Caco-2 (cell line): ENCODE measurements around the gene AK3. TPM values are rescaled to one million over a fixed set of nuclear protein-coding genes. Genes with fewer than 3 reads are reported as not detected.
"Not testable (repeated sequence)": the region's sequence is repeated elsewhere in the genome, so short reads cannot be mapped to it uniquely, and the experiment has no call there.

ENCODE experiments used
- BruUV-seq: library from RNA; stranded (reverse); fragments of 400-500 nt; replicated peaks from 2 replicates; lab custom pipeline; 2021; lab: Mats Ljungman, UMichigan
- CTCF ChIA-PET: fragments of 300-600 bp; sonication (Branson Sonifier 250); formaldehyde crosslinking; loops from one replicate; lab custom pipeline; 2022; ENCODE audit warnings: antibody characterized with exemption; lab: Charles Lee
- POLR2A ChIA-PET: fragments of 300-600 bp; sonication (Branson Sonifier 250); formaldehyde crosslinking; loops from one replicate; lab custom pipeline; 2022; ENCODE audit warnings: antibody characterized with exemption; lab: Charles Lee
- DNase-seq, 2 experiments: peaks; one replicate each; pipeline versions ENCODE4 v3.0.0 to v3.0.0-alpha.2; 2020 to 2022
- H3K27me3 ChIP-seq: replicated peaks from 2 replicates; pipeline ENCODE4 v1.6.0; 2011; ENCODE audit warnings: low read length; ENCODE audit not compliant: control insufficient read depth, insufficient read depth
- H3K36me3 ChIP-seq: 2 replicates; pipeline ENCODE4 v1.5.1; 2011; ENCODE audit warnings: low read length; ENCODE audit not compliant: control insufficient read depth, insufficient read depth
- H3K4me1 ChIP-seq: fragments of 250-450 bp; sonication (Bioruptor Pico); 2 replicates; pipeline ENCODE4 v1.5.1; 2020; ENCODE audit warnings: mild to moderate bottlenecking
- H3K4me3 ChIP-seq: 2 replicates; pipeline ENCODE4 v1.5.1; 2011; ENCODE audit warnings: low read depth, mild to moderate bottlenecking, control low read depth, low read length
- H3K9me3 ChIP-seq: fragments of 250-450 bp; sonication (Bioruptor Pico); 2 replicates; pipeline ENCODE4 v1.5.1; 2020; ENCODE audit warnings: mild to moderate bottlenecking, moderate library complexity
- H3K27ac Mint-ChIP-seq: one replicate; pipeline ENCODE4 v1.8.0; 2022; ENCODE audit warnings: mixed read lengths; ENCODE audit not compliant: unreplicated experiment
- H3K27me3 Mint-ChIP-seq: one replicate; pipeline ENCODE4 v1.8.0; 2022; ENCODE audit warnings: mixed read lengths; ENCODE audit not compliant: insufficient read depth, unreplicated experiment
- H3K36me3 Mint-ChIP-seq: one replicate; pipeline ENCODE4 v1.8.0; 2022; ENCODE audit warnings: mild to moderate bottlenecking, mixed read lengths; ENCODE audit not compliant: insufficient read depth, unreplicated experiment
- H3K4me1 Mint-ChIP-seq: one replicate; pipeline ENCODE4 v1.8.0; 2022; ENCODE audit warnings: low read depth, mixed read lengths; ENCODE audit not compliant: unreplicated experiment
- H3K4me3 Mint-ChIP-seq: one replicate; pipeline ENCODE4 v1.8.0; 2022; ENCODE audit warnings: mild to moderate bottlenecking, moderate library complexity, mixed read lengths; ENCODE audit not compliant: unreplicated experiment
- H3K9me3 Mint-ChIP-seq: one replicate; pipeline ENCODE4 v1.8.0; 2022; ENCODE audit warnings: mixed read lengths; ENCODE audit not compliant: unreplicated experiment
- CTCF ChIP-seq, 2 experiments: fragments of 200-600 bp in 1 of 2; IDR thresholded peaks; 1 replicate in 1 of 2; 2 replicates in 1 of 2; pipeline versions ENCODE4 v1.5.1 to v1.8.0; 2011 to 2022; ENCODE audit warnings: antibody characterized with exemption in 1 of 2, control low read depth in 1 of 2, inconsistent platforms in 1 of 2, low read depth in 1 of 2, low read length in 1 of 2, mild to moderate bottlenecking in 1 of 2, moderate library complexity in 1 of 2; ENCODE audit not compliant: insufficient read depth in 1 of 2, severe bottlenecking in 1 of 2, unreplicated experiment in 1 of 2
- intact Hi-C: fragments of 100-400 bp; cut with micrococcal nuclease; formaldehyde crosslinking; loops from one replicate; pipeline ENCODE4 v1.10.0; 2022; ENCODE audit not compliant: unreplicated experiment
- total RNA-seq: library from RNA; stranded (reverse); gene quantifications from 2 replicates; pipeline ENCODE4 v1.2.3, GENCODE V29; 2022

AK3 gene
- total RNA-seq, 1 experiment from 2014 or later = 32.0 TPM

- TF ChIP-seq CTCF (IDR thresholded peaks at IDR 0.05; ENCODE audit: insufficient read depth in 1 of 2, low read depth in 1 of 2, low read length in 1 of 2, severe bottlenecking in 1 of 2, unreplicated experiment in 1 of 2) = no peak
- Histone ChIP-seq H3K27me3 (no peaks in the 10 kb centered on the region), H3K4me3 (no peak overlapping the region), H3K36me3 (no peaks in the 10 kb centered on the region), H3K9me3 (no peaks in the 10 kb centered on the region), H3K4me1 (0 out of 2 replicates have a peak, but pooled peaks cover 8% of the 10 kb centered on the region)
- POLR2A ChIA-PET = no interaction called here
- no peaks in the 10 kb centered on the region for H3K27me3 Mint-ChIP-seq
- H3K4me3 Mint-ChIP-seq = no peak overlapping the region
- CTCF ChIA-PET = no interaction called here
- BruUV-seq = no TSS peak
- DNase-seq = no peak
- H3K36me3 Mint-ChIP-seq = no peaks in the 10 kb centered on the region
- H3K4me1 Mint-ChIP-seq = peaks cover 9% of the 10 kb centered on the region
- intact Hi-C loops = no loop called here
- no peaks in the 10 kb centered on the region for H3K9me3 Mint-ChIP-seq
- no peak overlapping the region for H3K27ac Mint-ChIP-seq
Observed at GRCh38 chr9:4780651-4781050, 39.6 kb upstream of the AK3 start.

GRCh38 chr9:4774958-4775357, 34.0 kb upstream of the AK3 start:
- intact Hi-C loops, H3K27ac Mint-ChIP-seq, H3K27me3 ChIP-seq, H3K9me3 Mint-ChIP-seq, H3K4me1 ChIP-seq, H3K36me3 ChIP-seq, H3K27me3 Mint-ChIP-seq, H3K4me3 ChIP-seq, H3K4me3 Mint-ChIP-seq, H3K9me3 ChIP-seq, DNase-seq, BruUV-seq, CTCF ChIA-PET, H3K4me1 Mint-ChIP-seq, H3K36me3 Mint-ChIP-seq, POLR2A ChIA-PET: not testable (repeated sequence)

- DNase-seq = no peak
- no peaks in the 10 kb centered on the region for H3K4me1 ChIP-seq
- H3K4me1 Mint-ChIP-seq = no peaks in the 10 kb centered on the region
- H3K27me3 ChIP-seq = no peaks in the 10 kb centered on the region
- TF ChIP-seq CTCF (IDR thresholded peaks at IDR 0.05; ENCODE audit: insufficient read depth in 1 of 2, low read depth in 1 of 2, low read length in 1 of 2, severe bottlenecking in 1 of 2, unreplicated experiment in 1 of 2) = no peak
- CTCF ChIA-PET = no interaction called here
- no peaks in the 10 kb centered on the region for H3K36me3 Mint-ChIP-seq
- no peaks in the 10 kb centered on the region for H3K9me3 Mint-ChIP-seq
- H3K27ac Mint-ChIP-seq = no peak overlapping the region
- no peak overlapping the region for H3K4me3 Mint-ChIP-seq
- H3K36me3 ChIP-seq = no peaks in the 10 kb centered on the region
- H3K4me3 ChIP-seq = no peak overlapping the region
- POLR2A ChIA-PET = no interaction called here
- no TSS peak for BruUV-seq
- intact Hi-C loops = no loop called here
- H3K9me3 ChIP-seq = no peaks in the 10 kb centered on the region
- H3K27me3 Mint-ChIP-seq = peaks cover 4% of the 10 kb centered on the region
Observed at GRCh38 chr9:4774209-4774608, 33.2 kb upstream of the AK3 start.

GRCh38 chr9:4771788-4772187, 30.8 kb upstream of the AK3 start:
- no peak overlapping the region for H3K4me3 Mint-ChIP-seq
- no TSS peak for BruUV-seq
- no peaks in the 10 kb centered on the region for H3K27me3 ChIP-seq
- TF ChIP-seq CTCF (IDR thresholded peaks at IDR 0.05; ENCODE audit: insufficient read depth in 1 of 2, low read depth in 1 of 2, low read length in 1 of 2, severe bottlenecking in 1 of 2, unreplicated experiment in 1 of 2) = no peak
- no peak overlapping the region for H3K27ac Mint-ChIP-seq
- no peaks in the 10 kb centered on the region for H3K4me1 Mint-ChIP-seq
- H3K9me3 Mint-ChIP-seq = no peaks in the 10 kb centered on the region
- DNase-seq = no peak
- H3K9me3 ChIP-seq = no peaks in the 10 kb centered on the region
- no peaks in the 10 kb centered on the region for H3K36me3 Mint-ChIP-seq
- ChIA-PET CTCF (no interaction called here), POLR2A (no interaction called here)
- no peak overlapping the region for H3K4me3 ChIP-seq
- H3K4me1 ChIP-seq = no peaks in the 10 kb centered on the region
- intact Hi-C loops = no loop called here
- no peaks in the 10 kb centered on the region for H3K36me3 ChIP-seq
- H3K27me3 Mint-ChIP-seq = peaks cover 4% of the 10 kb centered on the region
